IMR-90 (cell line): ENCODE results near the gene RGS17.

Experiments used
- CHD1 ChIP-seq: IDR thresholded peaks from 2 replicates; pipeline ENCODE4 v1.6.1; 2012; ENCODE audit warnings: low read depth, low read length, improper control_type of control experiment
- MAFK ChIP-seq: IDR thresholded peaks from 2 replicates; pipeline ENCODE4 v1.6.1; 2012; ENCODE audit warnings: low read depth, low read length, improper control_type of control experiment
- MAZ ChIP-seq: IDR thresholded peaks from 2 replicates; pipeline ENCODE4 v1.6.1; 2012; ENCODE audit warnings: low read depth, mild to moderate bottlenecking, low read length, improper control_type of control experiment, moderate library complexity, borderline replicate concordance
- MXI1 ChIP-seq: IDR thresholded peaks from 2 replicates; pipeline ENCODE4 v1.6.1; 2012; ENCODE audit warnings: low read depth, mild to moderate bottlenecking, low read length, moderate library complexity, borderline replicate concordance
- RCOR1 ChIP-seq: IDR thresholded peaks from 2 replicates; pipeline ENCODE4 v1.6.1; 2012; ENCODE audit warnings: mild to moderate bottlenecking, low read length, improper control_type of control experiment; ENCODE audit not compliant: insufficient replicate concordance
- TF ChIP-seq, protein P1 (sequence below): conservative IDR thresholded peaks from 2 replicates; pipeline ENCODE4 v1.5.1; 2012; ENCODE audit warnings: mild to moderate bottlenecking, low read depth, low read length, improper control_type of control experiment
- TF ChIP-seq, protein P2 (sequence below): fragments of 150-350 bp; IDR thresholded peaks from 2 replicates; pipeline ENCODE4 v1.6.1; 2016; ENCODE audit warnings: low read depth, mild to moderate bottlenecking, low read length, moderate library complexity, borderline replicate concordance
- TF ChIP-seq, protein P3 (sequence below): fragments of 150-350 bp; IDR thresholded peaks from 2 replicates; pipeline ENCODE4 v1.6.1; 2017; ENCODE audit warnings: mild to moderate bottlenecking, antibody characterized with exemption, low read length, low read depth

DNA sequence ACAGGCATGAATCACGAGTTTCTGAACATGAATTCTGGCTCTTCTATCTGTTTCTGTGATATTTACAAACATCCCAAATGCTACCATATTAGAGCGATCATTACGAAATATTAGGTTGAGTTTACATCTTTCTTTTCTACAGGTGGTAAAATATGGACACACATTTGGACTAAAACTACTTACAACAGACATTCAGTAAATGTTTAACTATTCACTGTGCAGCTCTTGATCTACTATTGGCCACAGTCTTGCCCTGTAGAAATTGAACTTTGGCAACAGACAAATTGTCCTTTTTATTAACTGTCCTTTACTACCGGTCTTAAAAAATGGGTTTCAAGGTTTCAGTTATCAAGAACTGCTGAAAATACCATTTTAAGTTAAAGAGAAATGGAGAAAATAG, 102.1 kb downstream of the RGS17 start:
- TF ChIP-seq, protein P1, sequence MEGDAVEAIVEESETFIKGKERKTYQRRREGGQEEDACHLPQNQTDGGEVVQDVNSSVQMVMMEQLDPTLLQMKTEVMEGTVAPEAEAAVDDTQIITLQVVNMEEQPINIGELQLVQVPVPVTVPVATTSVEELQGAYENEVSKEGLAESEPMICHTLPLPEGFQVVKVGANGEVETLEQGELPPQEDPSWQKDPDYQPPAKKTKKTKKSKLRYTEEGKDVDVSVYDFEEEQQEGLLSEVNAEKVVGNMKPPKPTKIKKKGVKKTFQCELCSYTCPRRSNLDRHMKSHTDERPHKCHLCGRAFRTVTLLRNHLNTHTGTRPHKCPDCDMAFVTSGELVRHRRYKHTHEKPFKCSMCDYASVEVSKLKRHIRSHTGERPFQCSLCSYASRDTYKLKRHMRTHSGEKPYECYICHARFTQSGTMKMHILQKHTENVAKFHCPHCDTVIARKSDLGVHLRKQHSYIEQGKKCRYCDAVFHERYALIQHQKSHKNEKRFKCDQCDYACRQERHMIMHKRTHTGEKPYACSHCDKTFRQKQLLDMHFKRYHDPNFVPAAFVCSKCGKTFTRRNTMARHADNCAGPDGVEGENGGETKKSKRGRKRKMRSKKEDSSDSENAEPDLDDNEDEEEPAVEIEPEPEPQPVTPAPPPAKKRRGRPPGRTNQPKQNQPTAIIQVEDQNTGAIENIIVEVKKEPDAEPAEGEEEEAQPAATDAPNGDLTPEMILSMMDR = no peak
- no peak for TF ChIP-seq MAZ
- TF ChIP-seq, protein P2, sequence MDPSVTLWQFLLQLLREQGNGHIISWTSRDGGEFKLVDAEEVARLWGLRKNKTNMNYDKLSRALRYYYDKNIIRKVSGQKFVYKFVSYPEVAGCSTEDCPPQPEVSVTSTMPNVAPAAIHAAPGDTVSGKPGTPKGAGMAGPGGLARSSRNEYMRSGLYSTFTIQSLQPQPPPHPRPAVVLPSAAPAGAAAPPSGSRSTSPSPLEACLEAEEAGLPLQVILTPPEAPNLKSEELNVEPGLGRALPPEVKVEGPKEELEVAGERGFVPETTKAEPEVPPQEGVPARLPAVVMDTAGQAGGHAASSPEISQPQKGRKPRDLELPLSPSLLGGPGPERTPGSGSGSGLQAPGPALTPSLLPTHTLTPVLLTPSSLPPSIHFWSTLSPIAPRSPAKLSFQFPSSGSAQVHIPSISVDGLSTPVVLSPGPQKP = no peak
- TF ChIP-seq MAFK = no peak
- no peak for TF ChIP-seq MXI1
- no peak for TF ChIP-seq CHD1
- TF ChIP-seq, protein P3, sequence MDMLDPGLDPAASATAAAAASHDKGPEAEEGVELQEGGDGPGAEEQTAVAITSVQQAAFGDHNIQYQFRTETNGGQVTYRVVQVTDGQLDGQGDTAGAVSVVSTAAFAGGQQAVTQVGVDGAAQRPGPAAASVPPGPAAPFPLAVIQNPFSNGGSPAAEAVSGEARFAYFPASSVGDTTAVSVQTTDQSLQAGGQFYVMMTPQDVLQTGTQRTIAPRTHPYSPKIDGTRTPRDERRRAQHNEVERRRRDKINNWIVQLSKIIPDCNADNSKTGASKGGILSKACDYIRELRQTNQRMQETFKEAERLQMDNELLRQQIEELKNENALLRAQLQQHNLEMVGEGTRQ = no peak
- TF ChIP-seq RCOR1 = no peak
